GM12891 (cell line): Measurements from ENCODE around the gene FES.

Source experiments
- PAX5 ChIP-seq: IDR thresholded peaks from 2 replicates; pipeline ENCODE4 v1.6.1; 2011; ENCODE audit warnings: low read length, moderate library complexity, mild to moderate bottlenecking; ENCODE audit not compliant: insufficient read depth, severe bottlenecking
- POLR2A ChIP-seq: IDR thresholded peaks from 2 replicates; pipeline ENCODE4 v1.6.1; 2011; ENCODE audit warnings: low read depth, low read length, control low read depth
- POLR2AphosphoS5 ChIP-seq: IDR thresholded peaks from 2 replicates; pipeline ENCODE4 v1.6.1; 2011; ENCODE audit warnings: low read depth, low read length, control low read depth
- POU2F2 ChIP-seq: IDR thresholded peaks from 2 replicates; pipeline ENCODE4 v1.6.1; 2011; ENCODE audit warnings: low read depth, mild to moderate bottlenecking, control low read depth, low read length, moderate library complexity
- SPI1 ChIP-seq: IDR thresholded peaks from 2 replicates; pipeline ENCODE4 v1.6.1; 2011; ENCODE audit warnings: low read depth, low read length, control low read depth
- TAF1 ChIP-seq: IDR thresholded peaks from 2 replicates; pipeline ENCODE4 v1.6.1; 2011; ENCODE audit warnings: low read depth, low read length, control low read depth

GRCh38 chr15:90844696-90845095 is 39.6 kb upstream of the FES start:
- no peak for TF ChIP-seq POLR2AphosphoS5
- no peak for TF ChIP-seq POLR2A
- TF ChIP-seq PAX5 = no peak
- TF ChIP-seq TAF1 = no peak
- no peak for TF ChIP-seq POU2F2
- TF ChIP-seq SPI1 = no peak
